GM12874 (cell line): ENCODE results near the gene KRCC1.

Source experiments
- TF ChIP-seq, protein P1 (sequence below): IDR thresholded peaks from 2 replicates; pipeline ENCODE4 v1.5.1; 2011; ENCODE audit warnings: low read depth, mild to moderate bottlenecking, control low read depth, low read length, moderate library complexity; ENCODE audit not compliant: insufficient read depth

Gene KRCC1

GRCh38 chr2:88067189-88067588 is 11.6 kb upstream of the KRCC1 start:
- TF ChIP-seq, protein P1, sequence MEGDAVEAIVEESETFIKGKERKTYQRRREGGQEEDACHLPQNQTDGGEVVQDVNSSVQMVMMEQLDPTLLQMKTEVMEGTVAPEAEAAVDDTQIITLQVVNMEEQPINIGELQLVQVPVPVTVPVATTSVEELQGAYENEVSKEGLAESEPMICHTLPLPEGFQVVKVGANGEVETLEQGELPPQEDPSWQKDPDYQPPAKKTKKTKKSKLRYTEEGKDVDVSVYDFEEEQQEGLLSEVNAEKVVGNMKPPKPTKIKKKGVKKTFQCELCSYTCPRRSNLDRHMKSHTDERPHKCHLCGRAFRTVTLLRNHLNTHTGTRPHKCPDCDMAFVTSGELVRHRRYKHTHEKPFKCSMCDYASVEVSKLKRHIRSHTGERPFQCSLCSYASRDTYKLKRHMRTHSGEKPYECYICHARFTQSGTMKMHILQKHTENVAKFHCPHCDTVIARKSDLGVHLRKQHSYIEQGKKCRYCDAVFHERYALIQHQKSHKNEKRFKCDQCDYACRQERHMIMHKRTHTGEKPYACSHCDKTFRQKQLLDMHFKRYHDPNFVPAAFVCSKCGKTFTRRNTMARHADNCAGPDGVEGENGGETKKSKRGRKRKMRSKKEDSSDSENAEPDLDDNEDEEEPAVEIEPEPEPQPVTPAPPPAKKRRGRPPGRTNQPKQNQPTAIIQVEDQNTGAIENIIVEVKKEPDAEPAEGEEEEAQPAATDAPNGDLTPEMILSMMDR, result no peak

- TF ChIP-seq, protein P1, result no peak
Observed at GRCh38 chr2:88066543-88066942, 11.0 kb upstream of the KRCC1 start.

DNA sequence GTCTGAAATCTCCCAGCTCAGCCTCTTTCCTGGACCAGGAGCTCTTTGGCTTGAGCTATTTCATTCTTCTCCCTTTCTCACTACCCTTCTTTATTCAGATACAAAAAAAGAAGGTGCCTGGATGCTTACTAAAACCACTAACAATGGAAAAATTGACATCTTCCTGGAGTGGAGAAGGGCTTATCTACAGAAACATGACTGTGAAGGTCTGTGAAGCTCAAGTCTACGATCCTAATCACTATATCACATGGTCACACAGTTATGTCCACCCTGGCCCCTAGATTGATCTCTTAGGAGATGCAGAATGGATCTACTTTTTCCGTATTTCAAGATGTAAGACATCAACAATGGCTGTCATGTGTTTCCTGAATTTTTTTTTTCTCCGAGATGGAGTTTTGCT is 5.7 kb upstream of the KRCC1 start:
- TF ChIP-seq, protein P1, result no peak

DNA sequence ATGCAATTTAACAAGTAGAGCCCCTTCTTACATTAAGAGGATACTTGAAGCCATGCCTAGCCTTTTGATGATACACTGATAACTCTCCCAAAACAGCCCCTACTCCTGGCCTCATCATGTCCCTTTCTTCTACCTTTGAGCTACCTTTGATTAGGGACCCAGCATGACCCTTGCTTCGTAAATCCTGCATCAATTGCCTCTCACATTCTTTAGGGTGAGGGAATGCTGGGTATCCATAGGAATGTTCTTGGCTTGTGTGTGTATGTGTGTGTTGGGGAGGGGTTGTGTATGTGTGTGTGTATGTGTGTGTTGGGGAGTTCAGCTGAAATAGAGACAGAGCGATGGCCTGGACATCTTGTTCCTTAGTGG is 5.3 kb upstream of the KRCC1 start:
- TF ChIP-seq, protein P1, result no peak

GRCh38 chr2:88059979-88060906 is 4.7 kb upstream of the KRCC1 start:
- TF ChIP-seq, protein P1, result peak; percentile 61

- TF ChIP-seq, protein P1, result no peak
Observed at GRCh38 chr2:88058191-88058590, 2.6 kb upstream of the KRCC1 start.

DNA sequence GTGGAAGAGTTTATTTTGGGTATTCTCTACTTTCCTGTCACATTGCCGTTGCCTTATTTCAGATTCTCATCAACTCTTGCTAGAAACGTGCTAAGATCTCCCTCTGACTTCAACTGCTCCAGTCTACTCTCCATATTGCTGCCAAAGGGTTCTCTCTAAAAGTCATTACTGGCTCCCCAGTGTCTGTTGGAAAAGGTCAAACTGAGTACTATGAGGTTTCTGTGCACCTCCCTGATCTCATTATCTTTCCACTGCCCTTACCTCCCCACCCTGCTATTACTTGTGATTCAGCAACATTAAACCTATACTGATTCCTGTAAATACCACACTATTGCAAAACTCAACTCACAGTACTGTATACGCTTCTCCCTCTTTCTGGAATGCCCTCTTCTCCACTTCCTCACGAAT is 1.9 kb upstream of the KRCC1 start:
- TF ChIP-seq, protein P1, result no peak
